ENCODE measurements around the gene BBIP1. TPM values are rescaled to one million over a fixed set of nuclear protein-coding genes. Genes with fewer than 3 reads are reported as not detected.

The BBIP1 gene
- total and polyA plus RNA-seq, 4 experiments from 2014 or later = 24.4 to 46.8 (median 35.7) TPM

GRCh38 chr10:110887560-110887959 is 31.4 kb downstream of the BBIP1 start:
- DNase-seq = no peak
- H3K9me3 Mint-ChIP-seq = no peaks in the 10 kb centered on the region
- Histone ChIP-seq H3K36me3 (ENCODE audit: insufficient read depth, low read length) (peaks cover 44% of the 10 kb centered on the region), H3K27me3 (ENCODE audit: insufficient read depth, low read length) (no peaks in the 10 kb centered on the region), H3K4me3 (ENCODE audit: low read length in 2 of 2) (no peak overlapping the region), H3K4me1 (ENCODE audit: insufficient read depth, low read length) (peaks cover 63% of the 10 kb centered on the region), H3K9me3 (ENCODE audit: control insufficient read depth in 1 of 2, low read length in 2 of 2) (no peaks in the 10 kb centered on the region), H3K27ac (ENCODE audit: low read depth, low read length) (no peak overlapping the region)
- no peaks in the 10 kb centered on the region for H3K27me3 Mint-ChIP-seq
- peak overlapping the region in 3 of 7 donors; percentile 24 to 82 (median 28) for H3K27ac Mint-ChIP-seq
- ChIA-PET POLR2A (ENCODE audit: partially characterized antibody) (interaction anchor here (0.8 to 2.2 kb wide), 11 partner anchors 9 to 85 kb away, joined by 3 to 9 read pairs (median 4); partner anchors contain the start of genes BBIP1, PDCD4 and SHOC2), CTCF (ENCODE audit: partially characterized antibody) (interaction anchor here (0.9 to 2.6 kb wide), 9 partner anchors 10 to 141 kb away, joined by 3 to 14 read pairs (median 3); no protein-coding TSS in a partner anchor)
- H3K4me1 Mint-ChIP-seq = peaks cover 35 to 73% (median 55%) of the 10 kb centered on the region in 4 donors
- intact Hi-C loops (cut with micrococcal nuclease) = no loop called here
- peaks cover 50 to 61% of the 10 kb centered on the region in 2 donors for H3K36me3 Mint-ChIP-seq
- peak overlapping the region in 1 of 8 donors; percentile 11 for H3K4me3 Mint-ChIP-seq

DNA sequence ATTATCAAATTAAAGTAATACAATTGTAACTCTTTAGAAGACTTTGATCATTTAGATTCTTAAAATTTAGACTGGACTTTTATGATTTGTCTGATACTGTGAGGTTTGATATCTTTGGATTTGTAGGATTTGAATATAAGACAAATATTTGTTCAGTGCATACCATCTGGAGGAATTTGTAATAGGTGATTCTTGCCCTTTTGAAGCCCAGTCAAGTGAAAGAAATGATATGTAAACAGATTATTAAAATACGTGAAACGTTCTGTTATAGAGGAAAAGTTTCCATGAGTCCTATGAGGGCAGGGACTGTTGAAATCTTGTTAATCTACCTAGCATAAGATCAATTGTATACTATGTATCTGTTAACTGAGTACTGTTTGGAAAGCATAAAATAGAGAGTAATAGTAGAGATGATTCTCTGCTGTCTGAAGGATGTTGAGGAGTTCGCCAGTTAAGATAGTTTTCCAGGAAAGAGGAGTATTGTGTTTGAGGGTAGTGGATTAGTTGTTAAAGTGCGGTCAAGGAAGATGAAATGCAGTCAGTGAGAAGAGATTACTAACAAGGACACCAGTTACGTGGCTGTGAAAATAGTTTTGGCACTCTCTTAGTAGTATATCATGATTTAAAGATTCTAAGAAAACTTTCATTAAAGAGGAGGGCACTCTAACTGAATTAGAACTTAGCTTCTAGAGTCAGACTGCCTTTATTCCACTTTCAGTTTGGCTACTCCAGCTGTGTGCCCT is 32.9 kb downstream of the BBIP1 start:
- peak overlapping the region; percentile 15 for H3K27ac ChIP-seq (ENCODE audit: low read depth, low read length)
- H3K36me3 ChIP-seq (ENCODE audit: insufficient read depth, low read length) = peaks cover 52% of the 10 kb centered on the region
- H3K27ac Mint-ChIP-seq = peak overlapping the region; percentile 5 to 84 (median 76)

GRCh38 chr10:110883924-110884323 is 35.1 kb downstream of the BBIP1 start:
- Histone ChIP-seq H3K4me1 (ENCODE audit: insufficient read depth, low read length) (peaks cover 81% of the 10 kb centered on the region), H3K9me3 (ENCODE audit: control insufficient read depth in 1 of 2, low read length in 2 of 2) (no peaks in the 10 kb centered on the region), H3K27ac (ENCODE audit: low read depth, low read length) (no peak overlapping the region), H3K27me3 (ENCODE audit: insufficient read depth, low read length) (no peaks in the 10 kb centered on the region), H3K36me3 (ENCODE audit: insufficient read depth, low read length) (peaks cover 41% of the 10 kb centered on the region), H3K4me3 (ENCODE audit: low read length in 2 of 2) (no peak overlapping the region)
- DNase-seq = no peak
- CTCF ChIA-PET (ENCODE audit: partially characterized antibody) = interaction anchor here (1.0 to 2.8 kb wide), 6 partner anchors 8 to 81 kb away, joined by 3 to 19 read pairs (median 4); no protein-coding TSS in a partner anchor
- Mint-ChIP-seq H3K27ac (peak overlapping the region; percentile 65 to 94 (median 80)), H3K4me1 (peaks cover 52 to 83% (median 68%) of the 10 kb centered on the region in 4 donors), H3K36me3 (peaks cover 50 to 65% of the 10 kb centered on the region in 2 donors), H3K4me3 (peak overlapping the region; percentile 54 to 83 (median 80)), H3K9me3 (no peaks in the 10 kb centered on the region), H3K27me3 (no peaks in the 10 kb centered on the region)
- POLR2A ChIA-PET (ENCODE audit: partially characterized antibody) = interaction anchor here (1.1 to 2.7 kb wide), 5 partner anchors 12 to 80 kb away, joined by 3 to 10 read pairs (median 3); partner anchors contain the start of gene PDCD4
- intact Hi-C loops (cut with micrococcal nuclease) = no loop called here

More for the DNA sequence above, 32.9 kb downstream of the BBIP1 start:
- Histone ChIP-seq H3K9me3 (ENCODE audit: control insufficient read depth in 1 of 2, low read length in 2 of 2) (no peaks in the 10 kb centered on the region), H3K4me3 (ENCODE audit: low read length in 2 of 2) (no peak overlapping the region), H3K27me3 (ENCODE audit: insufficient read depth, low read length) (no peaks in the 10 kb centered on the region), H3K4me1 (ENCODE audit: insufficient read depth, low read length) (peaks cover 69% of the 10 kb centered on the region)
- ChIA-PET CTCF (ENCODE audit: partially characterized antibody) (interaction anchor here (1.3 to 2.6 kb wide), 3 partner anchors 28 to 140 kb away, joined by 4 to 14 read pairs (median 4); no protein-coding TSS in a partner anchor), POLR2A (ENCODE audit: partially characterized antibody) (interaction anchor here (0.9 to 2.2 kb wide), 7 partner anchors 8 to 84 kb away, joined by 3 to 9 read pairs (median 4); partner anchors contain the start of genes BBIP1 and SHOC2)
- Mint-ChIP-seq H3K27me3 (no peaks in the 10 kb centered on the region), H3K9me3 (no peaks in the 10 kb centered on the region), H3K4me1 (peaks cover 45 to 75% (median 60%) of the 10 kb centered on the region in 4 donors), H3K4me3 (peak overlapping the region in 5 of 8 donors; percentile 1 to 57 (median 35)), H3K36me3 (peaks cover 55 to 65% of the 10 kb centered on the region in 2 donors)
- no peak for DNase-seq
- intact Hi-C loops (cut with micrococcal nuclease) = no loop called here

DNA sequence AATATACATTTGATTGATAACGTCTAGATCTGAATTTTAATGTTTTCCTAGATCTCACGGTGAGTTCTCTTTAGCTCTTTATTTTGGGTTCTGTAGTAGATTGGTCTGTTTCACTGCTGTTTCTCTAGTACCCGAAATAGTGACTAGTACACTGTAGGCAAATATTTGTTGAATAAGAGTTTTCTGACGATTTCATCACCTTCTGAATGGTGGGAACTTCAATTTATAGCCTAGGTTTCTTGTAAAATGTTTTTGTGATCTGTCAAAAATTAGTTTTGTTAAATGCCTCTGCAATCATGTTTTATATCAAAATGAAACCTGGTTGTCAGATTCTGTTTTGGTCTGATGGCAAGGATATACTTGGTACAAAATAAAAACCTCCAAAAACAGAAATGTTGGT is 37.1 kb downstream of the BBIP1 start:
- peak overlapping the region in 6 of 8 donors; percentile 41 to 70 (median 48) for H3K4me3 Mint-ChIP-seq
- Histone ChIP-seq H3K36me3 (ENCODE audit: insufficient read depth, low read length) (peaks cover 45% of the 10 kb centered on the region), H3K4me3 (ENCODE audit: low read length in 2 of 2) (no peak overlapping the region), H3K27me3 (ENCODE audit: insufficient read depth, low read length) (no peaks in the 10 kb centered on the region), H3K4me1 (ENCODE audit: insufficient read depth, low read length) (peaks cover 90% of the 10 kb centered on the region), H3K27ac (ENCODE audit: low read depth, low read length) (no peak overlapping the region), H3K9me3 (ENCODE audit: control insufficient read depth in 1 of 2, low read length in 2 of 2) (no peaks in the 10 kb centered on the region)
- peaks cover 50 to 70% of the 10 kb centered on the region in 2 donors for H3K36me3 Mint-ChIP-seq
- H3K9me3 Mint-ChIP-seq = no peaks in the 10 kb centered on the region
- H3K27me3 Mint-ChIP-seq = no peaks in the 10 kb centered on the region
- CTCF ChIA-PET (ENCODE audit: partially characterized antibody) = interaction anchor here (1.1 to 1.9 kb wide), 4 partner anchors 10 to 79 kb away, joined by 3 to 19 read pairs (median 3); partner anchors contain the start of gene PDCD4
- peak overlapping the region in 6 of 7 donors; percentile 8 to 77 (median 58) for H3K27ac Mint-ChIP-seq
- DNase-seq = no peak
- intact Hi-C loops (cut with micrococcal nuclease) = loop anchor here (1.0 kb wide), 1 partner anchor 10 kb away; no protein-coding TSS in a partner anchor
- peaks cover 63 to 90% (median 77%) of the 10 kb centered on the region in 4 donors for H3K4me1 Mint-ChIP-seq
- POLR2A ChIA-PET (ENCODE audit: partially characterized antibody) = interaction anchor here (0.8 to 3.9 kb wide), 10 partner anchors 9 to 78 kb away, joined by 3 to 20 read pairs (median 6); partner anchors contain the start of gene PDCD4

- ChIA-PET CTCF (ENCODE audit: partially characterized antibody) (interaction anchor here (0.7 to 2.1 kb wide), 4 partner anchors 9 to 78 kb away, joined by 3 to 9 read pairs (median 4); partner anchors contain the start of gene PDCD4), POLR2A (ENCODE audit: partially characterized antibody) (interaction anchor here (0.6 to 3.9 kb wide), 9 partner anchors 10 to 77 kb away, joined by 3 to 20 read pairs (median 6); partner anchors contain the start of gene PDCD4)
- Histone ChIP-seq H3K27me3 (ENCODE audit: insufficient read depth, low read length) (no peaks in the 10 kb centered on the region), H3K36me3 (ENCODE audit: insufficient read depth, low read length) (peaks cover 42% of the 10 kb centered on the region), H3K9me3 (ENCODE audit: control insufficient read depth in 1 of 2, low read length in 2 of 2) (no peaks in the 10 kb centered on the region), H3K27ac (ENCODE audit: low read depth, low read length) (no peak overlapping the region), H3K4me1 (ENCODE audit: insufficient read depth, low read length) (peaks cover 92% of the 10 kb centered on the region), H3K4me3 (ENCODE audit: low read length in 2 of 2) (no peak overlapping the region)
- Mint-ChIP-seq H3K4me1 (peaks cover 62 to 87% (median 76%) of the 10 kb centered on the region in 4 donors), H3K4me3 (peak overlapping the region in 7 of 8 donors; percentile 31 to 54 (median 50)), H3K27ac (peak overlapping the region in 6 of 7 donors; percentile 38 to 74 (median 46)), H3K9me3 (no peaks in the 10 kb centered on the region), H3K27me3 (no peaks in the 10 kb centered on the region), H3K36me3 (peaks cover 47 to 69% of the 10 kb centered on the region in 2 donors)
- no peak for DNase-seq
- intact Hi-C loops (cut with micrococcal nuclease) = no loop called here
Measured at GRCh38 chr10:110881247-110881646, 37.7 kb downstream of the BBIP1 start.

DNA sequence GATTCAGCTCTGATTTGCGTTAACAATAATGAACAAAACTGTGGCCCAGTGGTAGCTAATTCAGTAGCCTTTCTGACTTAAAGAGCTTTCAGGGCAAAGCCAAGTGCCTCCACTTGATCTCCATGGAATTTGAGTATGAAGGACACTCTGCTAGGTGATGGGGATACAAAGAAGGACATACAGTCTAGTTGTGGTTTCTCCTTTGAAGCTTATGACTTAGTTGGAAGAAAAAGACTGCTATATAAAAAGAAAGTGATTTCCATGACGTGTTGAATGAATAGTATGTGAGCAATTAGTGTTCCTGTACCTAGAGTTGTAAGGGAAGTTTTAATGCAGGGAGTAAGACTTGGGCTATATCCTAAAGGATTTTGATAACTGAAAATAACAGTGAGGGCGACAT is 39.0 kb downstream of the BBIP1 start:
- H3K4me1 ChIP-seq (ENCODE audit: insufficient read depth, low read length) = peaks cover 95% of the 10 kb centered on the region
- H3K27ac ChIP-seq (ENCODE audit: low read depth, low read length) = no peak overlapping the region

More for the DNA sequence above, 39.0 kb downstream of the BBIP1 start:
- H3K9me3 Mint-ChIP-seq = no peaks in the 10 kb centered on the region
- DNase-seq = no peak
- intact Hi-C loops (cut with micrococcal nuclease) = loop anchor here (1.0 kb wide), 1 partner anchor 8 kb away; no protein-coding TSS in a partner anchor
- H3K4me3 Mint-ChIP-seq = peak overlapping the region in 6 of 8 donors; percentile 7 to 62 (median 14)
- no peaks in the 10 kb centered on the region for H3K27me3 Mint-ChIP-seq
- H3K27me3 ChIP-seq (ENCODE audit: insufficient read depth, low read length) = no peaks in the 10 kb centered on the region
- no peaks in the 10 kb centered on the region for H3K9me3 ChIP-seq (ENCODE audit: control insufficient read depth in 1 of 2, low read length in 2 of 2)
- peaks cover 42 to 71% of the 10 kb centered on the region in 2 donors for H3K36me3 Mint-ChIP-seq
- CTCF ChIA-PET (ENCODE audit: partially characterized antibody) = interaction anchor here (0.8 to 6.2 kb wide), 9 partner anchors 10 to 270 kb away, joined by 3 to 31 read pairs (median 3); no protein-coding TSS in a partner anchor
- no peak overlapping the region for H3K4me3 ChIP-seq (ENCODE audit: low read length in 2 of 2)
- H3K4me1 Mint-ChIP-seq = peaks cover 55 to 87% (median 77%) of the 10 kb centered on the region in 4 donors
- H3K27ac Mint-ChIP-seq = peak overlapping the region; percentile 2 to 86 (median 45)
- H3K36me3 ChIP-seq (ENCODE audit: insufficient read depth, low read length) = peaks cover 34% of the 10 kb centered on the region
- POLR2A ChIA-PET (ENCODE audit: partially characterized antibody) = interaction anchor here (0.7 to 5.9 kb wide), 8 partner anchors 9 to 134 kb away, joined by 3 to 69 read pairs (median 13); partner anchors contain the start of gene PDCD4

Data from CD4-positive, alpha-beta memory T cell (primary cell).